GM23338 (cell line): ENCODE data around the gene USH1C. TPM values are rescaled to one million over a fixed set of nuclear protein-coding genes. Genes with fewer than 3 reads are reported as not detected.

Source experiments
- ATAC-seq: fragments of 200-7000 bp; cut with Tn5 transposase; 3 replicates; pipeline ENCODE4 v1.9.1; 2020
- DNase-seq: peaks from one replicate; pipeline ENCODE4 v3.0.0-alpha.2; 2015; ENCODE audit warnings: low spot score
- H2AFZ ChIP-seq: fragments of 200-600 bp; sonication (generic); 2 replicates; pipeline ENCODE4 v1.8.0; 2016; ENCODE audit warnings: antibody characterized with exemption, mild to moderate bottlenecking, moderate library complexity
- H3F3A ChIP-seq: fragments of 200-600 bp; sonication (generic); replicated peaks from 2 replicates; pipeline ENCODE4 v1.8.0; 2017; ENCODE audit warnings: antibody characterized with exemption, mixed run types, low read depth
- H3K27ac ChIP-seq: fragments of 200-600 bp; sonication (generic); 2 replicates; pipeline ENCODE4 v1.6.1; 2016; ENCODE audit warnings: low read depth
- H3K27me3 ChIP-seq: fragments of 200-600 bp; sonication (generic); 2 replicates; pipeline ENCODE4 v1.8.0; 2016; ENCODE audit warnings: mild to moderate bottlenecking, mixed run types, moderate library complexity; ENCODE audit not compliant: insufficient read depth
- H3K36me3 ChIP-seq: fragments of 200-600 bp; sonication (generic); 2 replicates; pipeline ENCODE4 v1.8.0; 2016; ENCODE audit warnings: mild to moderate bottlenecking; ENCODE audit not compliant: insufficient read depth
- H3K4me1 ChIP-seq: fragments of 200-600 bp; sonication (generic); 2 replicates; pipeline ENCODE4 v1.8.0; 2016; ENCODE audit warnings: mild to moderate bottlenecking, moderate library complexity; ENCODE audit not compliant: insufficient read depth
- H3K4me2 ChIP-seq: fragments of 200-600 bp; sonication (generic); 2 replicates; pipeline ENCODE4 v1.7.1; 2017; ENCODE audit warnings: mixed run types
- H3K4me3 ChIP-seq: fragments of 200-600 bp; sonication (generic); 2 replicates; pipeline ENCODE4 v1.6.1; 2016; ENCODE audit warnings: mixed run types
- H3K79me2 ChIP-seq: fragments of 200-600 bp; sonication (generic); replicated peaks from 2 replicates; pipeline ENCODE4 v1.8.0; 2017; ENCODE audit warnings: mild to moderate bottlenecking; ENCODE audit not compliant: insufficient read depth
- H3K9me2 ChIP-seq: fragments of 200-600 bp; sonication (generic); 2 replicates; pipeline ENCODE4 v1.8.0; 2017; ENCODE audit not compliant: insufficient read depth
- H4K20me1 ChIP-seq: fragments of 200-600 bp; sonication (generic); replicated peaks from 2 replicates; pipeline ENCODE4 v1.8.0; 2017; ENCODE audit warnings: mild to moderate bottlenecking; ENCODE audit not compliant: insufficient read depth
- H3K27ac Mint-ChIP-seq: 2 replicates; pipeline ENCODE4 v1.8.0; 2020; ENCODE audit warnings: inconsistent platforms, mild to moderate bottlenecking, moderate library complexity, mixed read lengths
- H3K27me3 Mint-ChIP-seq: 3 replicates; pipeline ENCODE4 v1.8.0; 2022; ENCODE audit warnings: low read depth, mild to moderate bottlenecking, moderate library complexity, mixed read lengths, inconsistent platforms; ENCODE audit not compliant: insufficient read depth, poor library complexity
- H3K36me3 Mint-ChIP-seq: 3 replicates; pipeline ENCODE4 v1.8.0; 2021; ENCODE audit warnings: low read depth, mild to moderate bottlenecking, inconsistent platforms, moderate library complexity, mixed read lengths
- H3K4me1 Mint-ChIP-seq: 3 replicates; pipeline ENCODE4 v1.8.0; 2020; ENCODE audit warnings: mild to moderate bottlenecking, inconsistent platforms, mixed read lengths
- H3K4me3 Mint-ChIP-seq: 3 replicates; pipeline ENCODE4 v1.8.0; 2021; ENCODE audit warnings: moderate library complexity, mild to moderate bottlenecking, inconsistent platforms, mixed read lengths
- H3K9me3 Mint-ChIP-seq: 3 replicates; pipeline ENCODE4 v1.8.0; 2020; ENCODE audit warnings: moderate library complexity, mild to moderate bottlenecking, inconsistent platforms, mixed read lengths
- CREB1 ChIP-seq: fragments of 250-450 bp; sonication (Bioruptor Pico); IDR thresholded peaks from 2 replicates; pipeline ENCODE4 v1.5.0; 2020; ENCODE audit warnings: low read depth, mild to moderate bottlenecking, moderate library complexity
- ETS1 ChIP-seq: IDR thresholded peaks from 2 replicates; pipeline ENCODE4 v1.6.1; 2016; ENCODE audit warnings: antibody characterized with exemption
- EZH2 ChIP-seq: fragments of 200-600 bp; sonication (generic); IDR thresholded peaks from one replicate; pipeline ENCODE4 v1.8.0; 2017; ENCODE audit warnings: antibody characterized with exemption, mild to moderate bottlenecking, low read depth; ENCODE audit not compliant: unreplicated experiment
- EZH2phosphoT487 ChIP-seq: fragments of 200-600 bp; sonication (generic); IDR thresholded peaks from one replicate; pipeline ENCODE4 v1.8.1; 2018; ENCODE audit warnings: antibody characterized with exemption; ENCODE audit not compliant: unreplicated experiment
- JUNB ChIP-seq: IDR thresholded peaks from one replicate; pipeline ENCODE4 v1.6.1; 2016; ENCODE audit warnings: antibody characterized with exemption; ENCODE audit not compliant: unreplicated experiment
- NANOG ChIP-seq: IDR thresholded peaks from 2 replicates; pipeline ENCODE4 v1.6.1; 2016; ENCODE audit warnings: antibody characterized with exemption, borderline replicate concordance
- ZNF114 ChIP-seq: fragments of 250-450 bp; sonication (Bioruptor Pico); IDR thresholded peaks from 2 replicates; pipeline ENCODE4 v1.5.0; 2020; ENCODE audit warnings: mild to moderate bottlenecking, moderate library complexity
- ZNF331 ChIP-seq: fragments of 250-450 bp; sonication (Bioruptor Pico); IDR thresholded peaks from 2 replicates; pipeline ENCODE4 v1.5.0; 2020; ENCODE audit warnings: low read depth, mild to moderate bottlenecking, moderate library complexity
- ZNF462 ChIP-seq: fragments of 250-450 bp; sonication (Bioruptor Pico); IDR thresholded peaks from 2 replicates; pipeline ENCODE4 v1.5.0; 2020; ENCODE audit warnings: mild to moderate bottlenecking, moderate library complexity
- polyA plus RNA-seq: library from polyadenylated mRNA; unstranded; fragments of >200 nt; fragmentation: Nextera tagmentation; extraction: Ambion mirVana; gene quantifications from 2 replicates; pipeline ENCODE4 v1.2.1, GENCODE V29; 2016
- total RNA-seq: library from RNA; depleted of rRNA; stranded (reverse); fragments of >200 nt; shearing (Covaris generic); gene quantifications from 2 replicates; pipeline ENCODE4 v1.2.3, GENCODE V29; 2014
- TF ChIP-seq, protein P1 (sequence below): IDR thresholded peaks from one replicate; pipeline ENCODE4 v1.6.1; 2018; ENCODE audit warnings: antibody characterized with exemption; ENCODE audit not compliant: unreplicated experiment
- TF ChIP-seq, protein P2 (sequence below), 2 experiments: fragments of 200-600 bp in 1 of 2; sonication (generic) in 1 of 2; conservative IDR thresholded peaks; 2 replicates each; pipeline versions ENCODE4 v1.5.1 to v1.6.1; 2016 to 2017; ENCODE audit warnings: antibody characterized with exemption in 2 of 2, low read depth in 2 of 2, mild to moderate bottlenecking in 2 of 2, moderate library complexity in 1 of 2

The USH1C gene
- total and polyA plus RNA-seq, 2 experiments from 2014 or later = 1.3 to 1.8 TPM

DNA sequence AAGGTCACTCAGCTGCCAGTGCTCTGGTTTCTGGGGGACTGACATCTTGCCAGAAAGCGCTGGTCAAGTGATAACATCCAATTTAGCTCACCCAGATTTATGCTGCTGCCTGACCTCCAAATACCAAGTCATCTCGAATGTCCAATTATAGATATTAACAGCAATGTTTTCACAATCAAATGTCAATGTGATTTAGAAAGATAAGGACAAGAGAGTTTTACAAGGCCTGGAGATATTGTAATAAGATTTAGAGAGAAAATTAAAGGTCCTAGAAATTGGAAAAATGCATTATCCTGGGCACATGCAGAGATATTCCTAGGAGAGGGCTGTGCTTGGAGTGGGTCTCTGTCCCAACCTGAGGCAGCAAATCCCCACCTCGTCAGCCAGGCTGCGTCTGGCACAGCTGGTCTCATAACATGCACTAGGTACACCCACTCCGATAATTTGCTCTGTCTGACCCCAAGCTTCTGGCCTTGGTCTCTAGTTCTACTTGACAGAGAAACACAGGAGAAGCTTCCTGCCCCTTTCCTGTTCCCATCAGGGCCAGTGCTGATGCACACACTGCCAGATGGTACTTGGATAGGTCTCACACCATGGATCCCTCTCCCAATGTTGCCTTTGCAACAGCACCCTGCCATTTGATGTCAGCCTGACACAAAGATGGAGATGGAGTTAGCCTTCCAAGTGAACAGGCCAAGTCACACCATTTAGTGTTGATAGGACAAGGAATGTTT, 28.6 kb downstream of the USH1C start (continued):
- TF ChIP-seq, protein P1, sequence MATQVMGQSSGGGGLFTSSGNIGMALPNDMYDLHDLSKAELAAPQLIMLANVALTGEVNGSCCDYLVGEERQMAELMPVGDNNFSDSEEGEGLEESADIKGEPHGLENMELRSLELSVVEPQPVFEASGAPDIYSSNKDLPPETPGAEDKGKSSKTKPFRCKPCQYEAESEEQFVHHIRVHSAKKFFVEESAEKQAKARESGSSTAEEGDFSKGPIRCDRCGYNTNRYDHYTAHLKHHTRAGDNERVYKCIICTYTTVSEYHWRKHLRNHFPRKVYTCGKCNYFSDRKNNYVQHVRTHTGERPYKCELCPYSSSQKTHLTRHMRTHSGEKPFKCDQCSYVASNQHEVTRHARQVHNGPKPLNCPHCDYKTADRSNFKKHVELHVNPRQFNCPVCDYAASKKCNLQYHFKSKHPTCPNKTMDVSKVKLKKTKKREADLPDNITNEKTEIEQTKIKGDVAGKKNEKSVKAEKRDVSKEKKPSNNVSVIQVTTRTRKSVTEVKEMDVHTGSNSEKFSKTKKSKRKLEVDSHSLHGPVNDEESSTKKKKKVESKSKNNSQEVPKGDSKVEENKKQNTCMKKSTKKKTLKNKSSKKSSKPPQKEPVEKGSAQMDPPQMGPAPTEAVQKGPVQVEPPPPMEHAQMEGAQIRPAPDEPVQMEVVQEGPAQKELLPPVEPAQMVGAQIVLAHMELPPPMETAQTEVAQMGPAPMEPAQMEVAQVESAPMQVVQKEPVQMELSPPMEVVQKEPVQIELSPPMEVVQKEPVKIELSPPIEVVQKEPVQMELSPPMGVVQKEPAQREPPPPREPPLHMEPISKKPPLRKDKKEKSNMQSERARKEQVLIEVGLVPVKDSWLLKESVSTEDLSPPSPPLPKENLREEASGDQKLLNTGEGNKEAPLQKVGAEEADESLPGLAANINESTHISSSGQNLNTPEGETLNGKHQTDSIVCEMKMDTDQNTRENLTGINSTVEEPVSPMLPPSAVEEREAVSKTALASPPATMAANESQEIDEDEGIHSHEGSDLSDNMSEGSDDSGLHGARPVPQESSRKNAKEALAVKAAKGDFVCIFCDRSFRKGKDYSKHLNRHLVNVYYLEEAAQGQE = no peak
- no peak for TF ChIP-seq ZNF114 (CRISPR knock-in tag)
- no peak for TF ChIP-seq EZH2
- no peak for TF ChIP-seq EZH2phosphoT487
- TF ChIP-seq, protein P2, sequence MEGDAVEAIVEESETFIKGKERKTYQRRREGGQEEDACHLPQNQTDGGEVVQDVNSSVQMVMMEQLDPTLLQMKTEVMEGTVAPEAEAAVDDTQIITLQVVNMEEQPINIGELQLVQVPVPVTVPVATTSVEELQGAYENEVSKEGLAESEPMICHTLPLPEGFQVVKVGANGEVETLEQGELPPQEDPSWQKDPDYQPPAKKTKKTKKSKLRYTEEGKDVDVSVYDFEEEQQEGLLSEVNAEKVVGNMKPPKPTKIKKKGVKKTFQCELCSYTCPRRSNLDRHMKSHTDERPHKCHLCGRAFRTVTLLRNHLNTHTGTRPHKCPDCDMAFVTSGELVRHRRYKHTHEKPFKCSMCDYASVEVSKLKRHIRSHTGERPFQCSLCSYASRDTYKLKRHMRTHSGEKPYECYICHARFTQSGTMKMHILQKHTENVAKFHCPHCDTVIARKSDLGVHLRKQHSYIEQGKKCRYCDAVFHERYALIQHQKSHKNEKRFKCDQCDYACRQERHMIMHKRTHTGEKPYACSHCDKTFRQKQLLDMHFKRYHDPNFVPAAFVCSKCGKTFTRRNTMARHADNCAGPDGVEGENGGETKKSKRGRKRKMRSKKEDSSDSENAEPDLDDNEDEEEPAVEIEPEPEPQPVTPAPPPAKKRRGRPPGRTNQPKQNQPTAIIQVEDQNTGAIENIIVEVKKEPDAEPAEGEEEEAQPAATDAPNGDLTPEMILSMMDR (conservative IDR thresholded peaks at IDR 0.05; ENCODE audit: low read depth in 2 of 2) = no peak
- no peak for TF ChIP-seq JUNB
- TF ChIP-seq CREB1 (CRISPR knock-in tag) = no peak
- TF ChIP-seq NANOG = no peak
- TF ChIP-seq ZNF331 (CRISPR knock-in tag) = no peak

DNA sequence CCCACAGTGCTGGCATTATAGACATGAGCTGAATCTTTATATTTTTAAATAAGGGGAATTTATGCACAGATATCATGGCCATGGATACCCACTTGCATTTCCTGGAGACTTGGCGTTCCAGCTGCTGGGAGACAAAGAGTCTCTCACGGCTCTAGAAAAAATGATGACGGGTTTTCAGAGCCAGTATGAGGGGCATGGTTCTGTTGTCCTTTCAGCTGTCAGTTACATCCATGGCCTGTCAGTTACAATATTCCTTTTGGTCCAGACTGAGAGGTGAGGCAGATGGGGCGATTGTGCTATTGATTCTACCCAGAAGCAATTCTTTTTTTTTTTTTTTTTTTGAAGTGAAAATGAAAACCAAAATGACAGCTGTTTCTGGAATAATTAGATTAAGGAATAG, 29.7 kb downstream of the USH1C start:
- DNase-seq = no peak
- TF ChIP-seq ETS1 (no peak), EZH2 (no peak), ZNF462 (CRISPR knock-in tag) (no peak), NANOG (no peak), EZH2phosphoT487 (no peak)

More for the DNA sequence above, 29.7 kb downstream of the USH1C start:
- no peaks in the 10 kb centered on the region for H3K9me3 Mint-ChIP-seq
- ATAC-seq = no peak
- H3K27me3 ChIP-seq = no peaks in the 10 kb centered on the region
- H3K36me3 Mint-ChIP-seq = no peaks in the 10 kb centered on the region; the same call in 2 of the 3 replicates
- peaks cover 27% of the 10 kb centered on the region for H3K4me1 Mint-ChIP-seq
- H3K4me3 Mint-ChIP-seq = no peak overlapping the region
- H2AFZ ChIP-seq = no peak overlapping the region
- no peaks in the 10 kb centered on the region for H3F3A ChIP-seq
- H3K4me1 ChIP-seq = peaks cover 12% of the 10 kb centered on the region; the same call in 1 of the 2 replicates
- H3K79me2 ChIP-seq = no peaks in the 10 kb centered on the region
- H3K4me3 ChIP-seq = no peak overlapping the region
- no peaks in the 10 kb centered on the region for H3K36me3 ChIP-seq
- no peak overlapping the region for H3K27ac Mint-ChIP-seq
- no peak overlapping the region for H3K4me2 ChIP-seq
- H3K27ac ChIP-seq = no peak overlapping the region
- peaks cover 2% of the 10 kb centered on the region for H3K27me3 Mint-ChIP-seq
- no peaks in the 10 kb centered on the region for H3K9me2 ChIP-seq
- no peaks in the 10 kb centered on the region for H4K20me1 ChIP-seq
